GM18868 (cell line): ENCODE data around the gene CDK5RAP2.

ENCODE experiments used
- ATAC-seq: cut with Tn5 transposase; IDR thresholded peaks from one replicate; pipeline ENCODE4 v1.9.1; 2021; ENCODE audit warnings: mild to moderate bottlenecking, moderate library complexity; ENCODE audit not compliant: unreplicated experiment

The CDK5RAP2 gene

DNA sequence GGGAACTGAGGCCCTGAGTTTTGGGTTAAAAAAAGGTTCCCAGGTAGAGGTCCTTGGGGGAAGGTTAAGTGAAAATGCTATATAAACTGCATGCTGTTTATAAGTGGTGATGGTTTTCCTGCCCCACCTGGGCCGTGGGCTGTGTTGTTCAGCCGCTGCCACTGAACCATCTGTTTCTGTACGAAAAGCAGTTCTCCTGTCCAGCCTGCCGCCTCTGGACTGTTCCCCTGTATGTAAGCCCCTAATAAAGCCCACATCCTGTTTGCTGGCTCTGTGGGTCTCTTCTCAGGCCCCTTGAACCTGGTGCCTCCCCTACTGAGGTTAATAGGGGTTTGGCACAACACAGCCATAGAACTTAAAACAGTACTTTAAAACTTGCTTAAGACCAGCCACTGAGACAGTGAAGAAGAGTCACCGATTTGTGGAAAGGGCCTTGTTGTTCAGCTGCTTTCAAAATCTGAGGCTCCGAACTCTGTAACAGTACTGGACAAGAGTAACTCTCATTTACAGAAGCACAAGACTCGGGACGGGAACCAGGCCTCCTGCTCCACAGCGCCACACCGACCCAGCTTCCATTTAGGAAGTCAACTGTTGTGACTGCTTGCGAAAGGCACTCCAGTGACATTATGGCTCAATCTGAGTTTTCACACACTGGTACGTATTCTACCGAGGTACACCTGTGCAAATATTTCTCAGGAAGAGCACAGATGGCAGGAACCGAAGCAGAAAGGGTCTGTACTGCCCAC lies 192.5 kb downstream of the CDK5RAP2 start:
- ATAC-seq = no peak

DNA sequence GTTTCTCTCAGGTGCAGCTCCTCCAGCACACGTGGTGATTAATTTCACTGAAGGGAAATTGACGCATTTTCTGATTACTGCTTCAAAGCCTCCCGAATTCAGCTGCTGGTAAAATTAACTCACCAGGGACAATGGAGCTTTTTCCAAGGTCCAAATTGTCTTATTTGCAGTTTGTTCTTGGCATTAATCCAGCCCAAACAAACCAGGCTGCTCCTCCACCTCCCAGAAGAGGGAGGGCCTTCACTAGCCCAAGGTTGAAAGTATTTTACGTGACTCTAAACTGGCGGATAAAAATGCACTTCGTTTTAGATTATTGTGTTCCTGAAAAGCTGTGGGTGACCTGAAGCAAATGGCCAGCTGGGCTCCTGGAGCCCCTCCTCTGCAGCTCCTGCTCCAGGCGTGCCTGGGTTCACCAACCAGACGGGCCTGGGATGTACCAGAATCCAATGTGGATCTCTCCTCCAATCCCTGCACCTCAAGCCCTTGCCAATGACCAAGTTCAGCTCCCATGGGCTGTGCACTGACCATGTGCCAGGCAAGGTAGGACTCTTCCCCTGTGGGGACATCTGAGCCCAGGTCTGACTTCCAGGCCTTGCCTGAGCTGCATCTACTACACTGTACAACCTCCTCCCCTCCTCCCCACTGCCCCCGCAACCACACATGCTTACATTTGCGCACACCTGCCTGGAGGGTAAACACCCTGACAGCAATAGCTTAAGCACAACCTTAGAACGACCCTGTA lies 193.4 kb downstream of the CDK5RAP2 start:
- no peak for ATAC-seq

DNA sequence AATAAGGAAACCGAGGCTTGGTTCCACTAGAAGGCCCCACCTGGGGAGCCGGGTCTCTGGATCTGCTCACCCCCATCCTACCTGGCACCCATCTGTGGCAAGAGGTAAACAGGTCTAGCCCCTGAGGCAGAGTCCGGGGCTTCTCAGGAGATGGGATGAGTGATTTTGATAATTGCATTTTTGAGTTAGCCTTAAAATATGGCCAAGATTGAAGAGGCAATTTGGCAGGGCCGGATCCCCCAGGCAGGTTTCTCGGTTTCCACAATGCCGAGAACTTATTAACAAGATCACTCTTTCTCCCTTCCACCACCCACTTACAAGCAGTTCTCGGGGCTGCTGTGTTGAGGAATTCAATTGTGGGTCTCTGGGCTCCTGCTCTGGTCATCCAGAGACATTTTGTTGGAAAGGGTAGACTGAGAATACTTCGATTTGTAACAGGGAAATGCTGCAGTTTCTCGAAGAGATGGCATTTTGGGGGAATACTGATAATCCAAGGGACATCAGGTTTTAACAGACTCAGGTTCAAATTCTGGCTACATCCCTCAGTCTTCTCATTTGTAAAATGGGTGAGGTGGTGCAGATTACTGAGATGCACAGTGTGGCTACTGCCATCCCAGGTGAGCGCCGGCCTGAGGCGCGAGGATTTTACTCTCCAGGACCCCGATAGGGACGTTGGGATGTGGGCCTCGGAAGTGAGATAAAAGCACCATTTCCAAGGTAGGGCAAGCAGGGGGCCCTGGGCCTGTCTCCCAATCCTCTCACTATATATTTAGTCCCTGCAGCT lies 194.2 kb downstream of the CDK5RAP2 start:
- ATAC-seq = no peak

DNA sequence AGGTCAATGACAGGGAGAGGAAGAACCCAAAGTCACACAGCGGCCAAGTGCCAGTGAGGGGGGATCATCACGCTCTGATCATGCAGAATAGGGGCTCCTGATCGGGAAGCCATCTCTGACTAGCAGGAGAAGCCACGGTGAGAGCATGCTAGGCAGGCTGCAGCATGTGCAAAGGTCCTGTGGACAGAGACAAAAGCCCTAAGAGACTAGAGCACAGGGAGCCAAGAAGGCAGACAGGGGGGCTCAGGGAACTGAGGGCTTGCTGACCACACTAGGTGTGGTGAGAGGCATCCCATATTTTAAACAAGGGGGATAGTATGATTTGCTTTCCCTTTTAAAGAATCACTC lies 195.1 kb downstream of the CDK5RAP2 start:
- no peak for ATAC-seq

DNA sequence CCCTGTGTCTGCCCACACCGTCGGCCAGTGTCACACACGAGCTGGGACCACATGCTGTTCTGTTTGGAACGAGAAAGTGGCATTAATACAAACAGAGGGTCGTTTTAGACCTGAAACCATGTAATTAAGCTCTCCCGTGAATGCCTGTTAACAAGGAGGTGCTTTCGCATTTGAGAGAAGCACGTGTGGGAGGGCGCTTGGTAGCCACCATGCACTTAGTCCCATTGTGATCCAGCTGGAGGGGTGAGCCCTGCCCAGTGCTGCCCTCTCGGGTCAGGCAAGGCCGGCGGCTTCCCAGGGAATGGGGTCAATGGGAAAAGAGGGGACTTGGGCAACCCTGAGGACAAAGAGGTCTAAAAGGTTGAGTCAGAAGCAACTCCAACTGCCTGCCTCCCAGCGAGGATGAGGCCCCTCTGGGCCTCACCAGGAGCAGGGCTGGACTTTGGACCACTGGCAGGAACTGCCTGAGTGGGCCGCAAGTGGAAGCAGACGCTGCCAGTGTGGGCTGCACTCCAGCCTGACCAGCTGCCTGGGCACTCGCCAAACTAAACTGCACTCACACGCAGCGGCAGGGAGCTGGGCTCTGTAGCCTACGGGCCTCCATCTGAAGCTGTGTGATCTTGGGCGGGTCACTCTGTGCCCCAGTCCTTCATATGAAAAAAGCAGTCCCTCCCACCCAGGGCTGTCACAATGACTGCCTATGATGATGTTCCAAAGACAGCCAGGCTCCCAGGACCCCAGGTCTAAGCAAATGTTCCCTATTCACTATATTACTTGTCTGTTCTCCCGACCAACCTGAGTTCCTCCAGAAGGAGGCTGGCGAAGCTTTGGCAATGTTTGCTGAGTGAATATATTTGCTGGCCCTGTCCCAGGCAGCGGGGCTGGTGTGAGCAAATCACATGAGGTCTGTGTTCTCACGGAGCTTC lies 195.7 kb downstream of the CDK5RAP2 start:
- no peak for ATAC-seq

DNA sequence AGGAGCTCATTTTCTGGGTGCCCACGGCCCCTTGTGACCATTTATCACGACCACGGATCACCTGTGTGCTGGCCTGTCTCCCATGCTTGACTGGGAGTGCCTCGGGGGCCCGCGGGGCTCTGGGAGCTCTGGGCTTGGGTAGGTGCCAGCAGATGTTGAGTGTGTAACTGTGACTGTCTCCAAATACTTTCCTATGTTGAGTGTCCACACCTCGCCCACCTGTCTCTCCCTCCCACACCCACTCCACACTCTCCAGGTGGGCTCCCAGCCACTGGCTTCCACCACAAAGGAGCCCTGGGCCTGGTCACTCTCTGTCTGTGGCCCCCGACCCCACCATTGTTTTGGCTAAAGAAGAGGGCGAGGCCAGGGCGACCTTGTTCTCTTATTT lies 196.4 kb downstream of the CDK5RAP2 start:
- ATAC-seq = no peak

DNA sequence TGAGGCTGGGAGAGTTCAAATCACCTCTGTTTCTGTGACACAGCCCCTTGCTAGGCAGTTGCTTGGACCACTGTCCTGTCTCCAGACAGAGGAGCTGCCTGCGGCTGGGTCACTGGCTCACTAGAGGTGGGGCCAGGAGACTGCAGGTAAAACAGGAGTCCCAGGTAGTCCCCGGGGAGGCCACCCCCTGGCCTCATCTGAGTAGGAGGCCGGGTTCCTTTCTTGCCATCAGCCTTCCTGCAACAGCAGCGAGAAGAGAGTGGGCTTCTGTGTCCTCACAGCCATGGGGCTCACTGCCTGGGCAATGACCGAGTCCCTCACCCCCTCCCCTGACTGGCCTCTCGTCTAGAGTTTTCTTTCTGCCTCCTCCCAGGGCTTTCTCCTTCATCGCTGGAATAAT lies 197.5 kb downstream of the CDK5RAP2 start:
- ATAC-seq = no peak

DNA sequence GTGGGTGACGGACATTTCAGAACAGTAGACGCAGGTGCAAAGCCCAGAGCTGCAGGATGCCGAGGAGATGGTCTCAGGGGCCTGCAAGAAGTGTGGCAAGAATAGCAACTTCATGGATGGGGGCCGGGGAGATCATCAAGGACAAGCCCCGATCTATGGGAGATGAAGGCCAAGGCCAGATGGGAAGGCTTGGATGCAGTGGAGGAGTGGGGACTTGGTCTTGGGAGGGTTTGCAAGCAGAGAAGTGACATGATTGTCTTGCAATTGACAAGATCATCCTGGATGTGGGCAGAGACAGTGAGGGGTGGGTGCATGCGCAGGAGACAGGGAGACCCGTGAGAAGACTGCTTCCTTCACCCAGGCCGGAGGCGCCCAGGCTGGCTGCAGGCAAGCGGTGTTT lies 198.1 kb downstream of the CDK5RAP2 start:
- ATAC-seq = no peak

DNA sequence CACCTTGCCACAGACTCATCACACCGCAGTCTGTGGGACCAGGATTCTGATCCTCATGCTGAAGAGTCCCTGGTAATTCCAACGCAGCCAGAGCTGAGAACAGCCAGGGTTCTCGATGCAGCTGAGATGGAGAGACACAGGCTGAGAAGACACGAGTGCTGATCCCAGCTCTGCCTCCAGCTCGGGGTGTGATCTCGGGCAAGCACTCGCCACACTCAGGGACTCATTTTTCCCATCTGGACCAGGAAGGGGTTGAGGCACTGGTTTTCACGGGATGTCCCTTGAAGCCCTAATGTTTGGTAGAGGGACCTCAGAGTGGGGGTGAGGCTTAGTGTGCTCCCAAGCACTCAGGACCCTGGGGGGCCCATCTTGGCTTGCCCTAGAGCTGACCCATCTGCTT lies 200.4 kb downstream of the CDK5RAP2 start:
- no peak for ATAC-seq

DNA sequence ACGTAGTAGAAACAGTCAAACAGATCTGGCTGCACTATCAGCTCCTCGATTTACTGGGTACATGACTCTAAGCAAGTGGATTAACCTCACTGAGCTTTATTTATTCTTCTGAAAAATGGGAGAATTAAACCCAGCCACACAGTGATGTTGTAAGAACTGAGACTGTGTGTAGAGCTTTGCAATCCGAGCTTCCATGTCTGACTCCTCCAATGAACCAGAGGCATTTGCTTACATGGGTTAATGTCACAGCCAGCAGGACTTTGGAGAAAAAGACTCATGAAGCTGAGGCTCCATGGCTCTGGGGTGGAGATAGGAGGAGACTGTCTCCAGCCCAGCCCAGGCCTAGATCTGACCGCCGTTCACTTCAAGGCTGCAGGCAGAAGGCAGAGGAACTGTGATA lies 201.3 kb downstream of the CDK5RAP2 start:
- no peak for ATAC-seq

DNA sequence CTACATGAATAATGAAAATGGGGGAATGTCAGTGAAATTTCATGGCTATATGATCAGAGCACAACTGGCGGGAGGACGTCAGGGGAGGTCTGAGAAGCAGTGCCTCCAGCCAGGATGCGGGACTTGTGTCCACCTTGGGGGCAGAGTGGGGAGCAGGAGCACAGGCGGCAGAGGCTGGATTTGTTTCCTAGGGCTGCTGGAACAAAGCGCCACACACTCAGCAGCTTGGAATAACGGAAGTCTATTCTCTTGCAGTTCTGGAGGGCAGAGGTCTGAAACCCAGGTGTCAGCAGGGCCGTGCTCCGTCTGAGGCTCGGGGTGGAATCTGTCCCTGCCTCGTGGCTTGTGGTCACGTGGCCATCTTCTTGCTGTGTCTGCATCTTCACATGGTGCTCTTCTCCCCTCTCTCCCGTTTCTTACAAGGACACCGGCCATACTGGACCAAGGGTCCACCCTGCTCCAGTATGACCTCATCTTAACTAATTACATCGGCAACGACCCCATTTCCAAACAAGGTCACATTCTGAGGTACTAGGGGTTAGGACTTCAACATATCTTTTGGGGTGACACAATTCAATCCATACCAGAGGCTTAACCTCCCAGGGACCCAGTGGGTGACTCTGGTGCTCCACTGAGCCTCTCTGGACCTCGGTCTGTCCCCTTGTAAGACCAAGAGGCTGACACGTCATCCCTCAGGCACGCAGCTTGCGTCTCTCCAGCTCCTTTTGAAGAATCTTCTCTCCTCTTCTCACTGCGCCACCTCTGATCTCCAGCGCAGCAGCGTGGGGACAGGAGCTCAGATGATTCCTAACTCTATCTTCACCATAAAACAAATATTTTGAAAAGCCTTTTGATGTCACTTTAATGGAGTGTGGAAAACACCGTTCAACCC lies 202.5 kb downstream of the CDK5RAP2 start:
- no peak for ATAC-seq

DNA sequence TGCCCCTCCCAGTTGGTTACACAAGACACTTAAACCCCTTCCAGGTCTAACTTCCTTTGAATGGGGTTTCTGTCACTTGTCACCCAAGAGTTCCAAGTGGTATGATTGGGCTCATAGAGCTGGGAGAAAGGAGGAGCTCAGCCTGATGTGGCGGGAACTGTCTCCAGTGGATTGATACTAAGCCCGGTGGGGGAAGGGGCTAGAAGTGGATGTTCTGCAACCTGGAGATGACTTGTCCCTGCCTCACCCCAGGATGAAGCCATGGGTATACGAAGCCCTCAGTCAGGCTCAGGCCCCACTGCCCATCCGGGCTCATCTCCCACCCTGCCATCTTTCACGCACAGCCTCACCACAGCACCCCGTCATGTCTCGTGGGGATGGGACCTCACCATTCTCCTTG lies 203.9 kb downstream of the CDK5RAP2 start:
- ATAC-seq = no peak

DNA sequence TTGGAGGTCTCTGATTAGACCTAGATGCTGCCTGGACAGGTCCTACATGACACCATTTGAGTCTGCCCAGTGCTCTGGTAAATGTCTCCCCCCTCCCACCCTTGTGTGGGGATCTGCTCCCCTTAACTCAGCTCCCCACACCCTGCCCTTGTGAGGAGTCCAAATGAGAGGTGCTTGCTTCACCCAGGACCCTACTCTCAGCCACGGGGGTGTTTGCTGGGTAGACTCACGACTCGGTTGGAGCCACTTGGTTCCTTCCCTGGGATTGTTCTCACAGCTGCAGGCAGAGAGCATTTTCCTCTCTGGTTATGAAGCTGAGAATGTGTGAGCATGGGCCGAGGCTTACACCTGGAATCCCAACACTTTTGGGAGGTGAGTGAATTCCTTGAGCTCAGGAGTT lies 204.7 kb downstream of the CDK5RAP2 start:
- ATAC-seq = no peak

DNA sequence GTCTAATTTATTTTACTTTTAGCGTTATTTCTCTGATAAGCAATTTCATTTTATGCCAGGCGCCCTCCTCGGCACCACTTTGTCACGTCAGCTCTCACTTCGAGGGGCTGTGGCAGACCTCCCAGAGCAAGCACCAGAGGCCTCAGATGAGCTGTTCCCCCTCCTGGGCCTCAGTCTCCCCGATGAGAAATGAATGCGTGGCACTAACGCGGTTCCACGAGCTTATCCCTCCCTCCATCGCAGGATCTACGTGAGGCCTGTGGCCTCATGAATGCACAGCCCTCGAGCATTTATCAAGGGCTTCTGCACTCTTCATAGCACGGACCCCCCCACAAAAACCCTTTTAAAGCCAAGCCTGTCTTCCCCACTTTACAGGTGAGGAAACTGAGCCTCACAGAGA lies 205.2 kb downstream of the CDK5RAP2 start:
- ATAC-seq = no peak

DNA sequence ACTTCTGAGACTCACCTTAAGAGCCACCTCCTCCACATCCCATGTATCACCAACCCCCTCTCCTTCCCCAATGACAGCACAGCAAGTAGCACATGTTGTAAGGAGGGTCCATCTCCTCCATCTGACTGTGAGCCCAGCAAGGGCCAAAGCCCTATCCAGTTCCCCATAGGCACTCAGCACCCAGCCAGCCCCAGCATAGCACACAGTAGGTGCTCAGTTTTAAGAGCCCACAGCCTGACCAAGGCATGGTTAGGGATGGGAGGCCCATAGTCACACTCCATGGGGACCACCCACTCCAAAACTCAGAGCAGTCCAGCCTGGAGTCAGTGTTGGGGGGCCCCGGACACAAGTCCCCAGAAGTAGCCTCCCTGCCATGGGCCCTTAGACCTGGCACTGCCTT lies 205.7 kb downstream of the CDK5RAP2 start:
- no peak for ATAC-seq

DNA sequence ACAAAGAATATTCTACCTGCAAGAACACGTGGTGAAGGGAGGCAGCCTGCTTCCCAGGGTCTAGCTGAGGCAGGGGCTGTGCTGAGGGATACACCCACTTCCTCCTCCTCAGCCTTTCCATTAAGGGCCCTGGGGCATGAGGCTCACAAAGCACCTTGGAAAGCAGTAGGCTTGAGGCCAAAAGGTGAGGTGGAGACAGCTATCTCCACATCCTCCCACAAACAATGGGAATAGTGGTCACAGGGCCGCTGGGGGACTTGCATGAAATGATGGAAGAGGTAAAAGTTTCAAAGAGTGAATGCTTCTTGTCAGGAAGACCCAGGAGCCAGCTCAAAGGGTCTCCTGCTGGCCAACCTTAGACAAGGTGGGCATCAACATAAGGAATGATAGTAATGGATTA lies 207.9 kb downstream of the CDK5RAP2 start:
- no peak for ATAC-seq

DNA sequence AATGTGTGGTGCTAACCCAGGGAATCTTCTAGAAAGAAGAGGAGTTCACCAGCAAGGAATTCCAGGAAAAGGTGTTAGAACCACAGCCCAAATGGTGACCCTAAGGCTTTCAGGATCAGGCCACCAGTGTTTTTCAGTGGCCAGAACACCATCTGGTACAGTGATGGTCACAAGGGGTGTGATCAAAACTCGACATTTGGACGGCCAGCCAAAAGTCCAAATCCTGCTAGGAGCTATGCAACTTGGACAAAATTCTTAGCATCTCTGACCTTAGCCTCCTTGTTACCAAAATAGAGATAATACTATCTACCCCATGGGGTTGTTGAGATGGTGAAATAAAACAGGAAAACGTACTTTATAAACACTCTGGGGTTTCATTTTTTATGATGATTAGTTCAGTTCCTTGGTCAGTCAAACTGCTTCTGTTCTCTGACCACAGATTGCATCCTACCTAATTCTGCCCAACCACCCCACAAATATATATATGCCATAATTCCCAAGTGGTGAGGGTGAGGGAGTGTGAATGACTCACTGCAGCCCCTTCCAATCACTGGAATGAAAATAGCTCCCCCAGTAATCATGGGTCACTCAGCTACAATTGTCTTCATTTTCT lies 210.3 kb downstream of the CDK5RAP2 start:
- no peak for ATAC-seq

DNA sequence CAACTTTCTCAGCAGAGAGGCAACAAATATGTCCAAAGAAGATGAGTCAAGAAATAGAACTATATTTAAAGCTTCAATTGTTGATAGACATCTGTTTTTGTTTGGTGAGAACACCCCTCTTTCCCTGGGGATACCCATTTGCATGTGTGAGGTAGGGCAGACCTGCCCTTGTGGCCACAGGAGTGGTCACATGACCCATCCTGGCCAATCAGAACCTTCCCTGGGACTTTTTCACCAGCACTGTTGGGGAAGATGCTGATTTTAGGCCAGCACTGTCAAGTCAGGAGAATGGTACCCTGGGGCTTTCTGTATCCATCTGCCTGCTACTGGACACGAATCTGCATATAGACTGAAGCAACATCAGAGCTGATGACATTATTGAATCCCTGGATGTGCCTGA lies 211.2 kb downstream of the CDK5RAP2 start:
- no peak for ATAC-seq

DNA sequence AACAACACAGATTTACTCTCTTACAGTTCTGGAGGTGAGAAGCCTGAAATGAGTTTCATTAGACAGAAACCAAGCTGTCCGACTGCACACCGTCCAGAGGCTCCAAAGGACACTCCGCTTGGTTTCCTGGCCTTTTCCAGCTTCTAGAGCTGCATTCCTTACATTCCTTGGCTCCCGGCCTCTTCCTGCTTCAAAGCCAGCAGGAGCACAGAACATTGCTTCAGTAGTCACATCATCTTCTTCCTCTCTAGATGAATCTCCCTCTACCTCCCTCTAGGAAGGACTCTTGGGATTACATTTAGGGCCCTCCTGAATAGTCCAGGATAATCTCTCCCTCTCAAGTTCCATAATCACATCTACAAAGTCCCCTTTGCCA lies 213.3 kb downstream of the CDK5RAP2 start:
- no peak for ATAC-seq

DNA sequence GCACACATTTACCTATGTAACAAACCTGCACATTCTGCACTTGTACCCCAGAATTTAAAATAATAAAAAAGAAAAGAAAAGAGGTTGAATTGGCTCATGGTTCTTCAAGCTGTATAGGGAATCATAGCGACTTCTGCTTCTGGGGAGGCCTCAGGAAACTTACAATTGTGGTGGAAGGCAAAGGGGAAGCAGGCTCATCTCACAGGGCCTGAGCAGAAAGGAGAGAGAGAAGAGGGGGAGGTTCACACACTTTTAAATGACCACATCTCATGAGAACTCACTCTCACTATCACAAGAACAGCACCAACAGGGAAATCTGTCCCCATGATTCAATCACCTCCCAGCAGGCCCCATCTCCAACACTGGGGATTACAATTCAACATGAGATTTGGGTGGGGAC lies 214.6 kb downstream of the CDK5RAP2 start:
- no peak for ATAC-seq
